Peyer's patch (tissue), 4 donors: ENCODE data around the gene STX10.

Experiments
- CTCF ChIP-seq, 6 experiments: fragments of 450-650 bp in 4 of 6; fragments of 200-600 bp in 2 of 6; sonication (generic) in 1 of 6; IDR thresholded peaks; one replicate each; pipeline ENCODE4 v1.5.1; 2017 to 2019; ENCODE audit warnings: antibody characterized with exemption in 6 of 6, mild to moderate bottlenecking in 3 of 6, moderate library complexity in 1 of 6
- POLR2A ChIP-seq, 2 donors: fragments of 450-650 bp; IDR thresholded peaks; one replicate each; pipeline ENCODE4 v1.5.1; 2017; ENCODE audit warnings: antibody characterized with exemption in 2 of 2, mild to moderate bottlenecking in 2 of 2, moderate library complexity in 2 of 2

DNA sequence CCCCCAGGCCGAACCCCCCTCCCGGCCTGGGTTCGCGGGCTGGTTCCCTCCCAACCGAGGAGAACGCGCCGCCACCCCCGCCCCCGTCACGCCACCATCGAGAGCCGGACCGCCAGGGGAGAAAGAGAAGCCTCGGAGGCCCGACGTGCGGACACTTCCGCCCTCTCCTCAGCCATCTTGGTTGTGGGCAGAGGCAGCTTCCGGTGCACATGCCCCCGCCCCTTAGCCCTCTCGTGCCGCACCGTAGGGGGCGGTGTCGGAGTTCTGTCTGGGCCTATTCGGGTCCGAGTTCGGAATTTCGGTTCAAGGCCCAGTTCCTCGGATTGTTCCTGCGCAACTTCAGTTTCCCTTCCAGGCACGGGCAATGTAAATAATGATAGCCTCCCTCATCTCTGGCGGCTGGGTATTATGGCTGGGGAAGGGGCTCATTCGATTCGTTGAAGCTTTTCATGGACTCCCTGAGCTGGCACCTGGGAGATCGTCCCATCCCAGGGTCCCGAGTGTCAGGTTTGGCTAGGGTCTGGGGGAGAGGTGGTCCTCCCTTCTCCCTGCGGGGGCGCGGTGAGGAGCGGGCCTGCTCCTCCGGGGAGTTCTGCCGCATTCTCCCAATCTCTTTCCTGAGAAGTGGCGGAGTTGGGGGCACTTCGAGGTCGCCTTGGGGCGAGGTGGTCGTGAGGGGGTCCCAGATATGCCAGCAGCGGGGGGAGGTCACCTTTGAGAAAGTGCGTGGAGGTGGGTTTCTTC is at the start of gene STX10, which contains the start of gene IER2:
- TF ChIP-seq CTCF (IDR thresholded peaks at IDR 0.05) (peak; percentile 55 to 85 (median 68)), POLR2A (IDR thresholded peaks at IDR 0.05) (peak; percentile 57 to 83)
